Non-pigmented ciliary epithelial cell (primary cell): ENCODE measurements around the gene LIMD2.
"Not testable (repeated sequence)": the region's sequence is repeated elsewhere in the genome, so short reads cannot be mapped to it uniquely, and the experiment has no call there.

Experiments
- DNase-seq: peaks from one replicate; pipeline ENCODE4 v3.0.0-alpha.2; 2010; ENCODE audit warnings: low read depth

Gene LIMD2

DNA sequence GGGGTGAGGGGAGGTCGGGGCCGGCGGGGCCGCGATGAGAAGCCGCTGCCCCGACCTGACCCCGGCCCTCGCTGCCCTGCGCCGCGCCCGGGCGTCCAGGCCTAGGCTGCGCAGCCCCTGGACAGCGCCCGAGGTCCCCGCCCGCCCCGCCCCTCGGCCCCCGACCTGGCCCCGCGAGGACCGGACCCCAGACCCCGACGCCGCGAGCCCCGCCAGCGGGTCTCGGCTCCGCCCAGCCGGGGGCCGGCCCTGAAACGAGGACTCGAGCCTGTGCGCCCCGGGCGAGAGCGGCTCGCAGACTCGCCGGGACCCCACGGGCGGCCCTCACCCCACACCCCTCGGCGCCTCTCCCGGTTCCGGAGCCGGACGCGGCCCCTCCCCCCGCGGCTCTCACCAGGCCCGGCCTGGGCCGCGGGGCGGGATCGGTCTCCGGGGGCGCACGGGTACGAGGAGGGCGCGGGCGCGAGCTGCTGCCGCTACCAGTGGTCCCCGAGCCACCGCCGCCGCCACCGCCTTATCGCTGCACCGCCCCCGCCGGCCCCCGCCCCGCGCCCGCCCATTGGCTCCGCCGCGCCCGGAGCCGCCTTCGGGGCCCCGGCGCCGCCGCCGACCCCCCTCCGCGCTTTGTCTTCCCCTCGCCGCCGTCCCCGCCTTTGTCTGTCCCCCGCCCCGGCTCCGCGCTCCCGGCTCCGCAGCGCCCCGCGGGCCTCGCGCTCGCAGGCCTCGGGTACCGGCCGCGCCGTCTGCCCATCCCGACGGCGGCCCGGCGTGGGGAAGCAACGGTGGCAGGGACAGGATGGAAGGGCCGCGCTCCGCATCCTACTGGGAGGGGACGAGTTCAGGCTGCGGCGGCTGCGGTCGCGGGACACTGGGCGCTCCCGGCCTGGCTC lies at the start of gene LIMD2:
Gene LIMD2, minus strand, starts transcription at position 488 of the 890 bp plus-strand sequence. CDS start 827 bp downstream, outside the sequence.
- DNase-seq: no peak

DNA sequence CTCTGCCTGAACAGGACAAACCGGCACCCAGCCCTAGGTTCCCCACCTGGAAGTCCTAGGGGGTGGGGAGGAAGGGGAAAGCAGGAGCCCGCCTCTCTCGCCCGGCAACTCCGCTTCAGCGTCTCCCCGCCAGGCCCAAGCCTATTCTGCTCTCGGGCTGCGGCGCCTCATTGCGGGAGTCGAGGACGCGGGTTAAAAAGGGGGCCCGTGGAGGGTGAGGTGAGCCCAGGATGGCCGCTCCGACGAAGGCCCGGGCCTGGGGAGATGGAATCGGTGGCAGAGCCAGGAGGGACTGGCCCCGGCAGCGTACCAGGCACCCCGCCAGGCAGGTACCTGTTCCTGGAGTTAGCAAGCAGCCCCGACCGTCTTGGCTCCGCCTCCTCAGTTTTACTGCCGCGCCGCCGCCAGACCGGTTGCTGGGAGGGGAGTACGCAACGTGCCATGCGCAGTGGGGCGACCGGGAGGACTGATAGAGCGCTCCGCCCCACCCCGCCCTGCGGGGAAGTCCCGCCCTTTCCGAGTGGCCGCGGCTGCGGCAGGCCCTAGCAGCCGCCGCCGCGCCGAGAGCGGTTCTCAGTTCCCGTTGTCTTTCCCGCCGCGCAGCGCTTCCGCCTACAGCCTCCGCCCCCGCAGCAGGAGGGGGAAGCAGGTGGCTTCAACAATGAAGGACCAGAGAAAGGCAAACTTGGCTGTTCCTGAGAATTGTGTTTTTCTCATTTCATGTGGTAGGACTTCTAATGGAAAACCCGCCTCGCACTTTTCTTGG lies 41.7 kb upstream of the LIMD2 start, which contains the start of gene STRADA:
Gene STRADA, minus strand, starts transcription at position 392 of the 766 bp plus-strand sequence. CDS start 13,430 bp downstream, outside the sequence.
- peak; percentile 78 for DNase-seq

- DNase-seq: no peak
These were observed 41.1 kb upstream of the LIMD2 start for GRCh38 chr17:63741143-63741407.

DNA sequence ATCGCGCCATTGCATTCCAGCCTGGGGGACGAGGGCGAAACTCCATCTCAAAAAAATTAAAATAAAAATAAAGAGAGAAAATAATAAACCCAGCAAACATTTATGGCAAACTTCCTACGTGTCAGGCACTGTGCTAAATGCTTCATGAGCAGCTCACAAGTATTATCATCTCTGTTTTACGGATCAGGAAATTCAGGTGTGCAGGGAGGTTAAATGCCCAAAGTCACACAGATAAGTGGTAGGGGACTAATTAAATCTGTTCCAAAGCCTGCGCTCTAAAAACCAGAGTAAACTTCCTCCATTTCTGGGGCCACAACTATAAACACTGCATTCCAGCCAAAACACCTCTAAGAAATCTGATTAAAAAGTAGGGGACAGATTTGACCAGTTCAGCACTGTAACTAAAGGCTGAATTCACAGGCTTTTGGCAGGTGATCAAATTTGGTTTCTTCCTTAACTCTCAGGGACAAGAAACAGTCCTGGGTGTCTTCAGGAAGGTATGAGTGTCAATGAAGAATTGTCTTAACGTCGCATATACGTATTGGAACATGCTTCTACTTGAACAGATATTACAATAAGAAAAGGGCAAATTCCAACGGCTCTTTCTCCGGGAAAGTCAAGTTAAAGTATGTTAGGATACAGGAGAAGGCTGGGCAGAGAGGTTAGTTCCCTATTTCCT lies 40.7 kb upstream of the LIMD2 start:
- DNase-seq: no peak

- DNase-seq: no peak
These were observed 35.8 kb upstream of the LIMD2 start for GRCh38 chr17:63735691-63736090.

- no peak for DNase-seq
These were observed 22.5 kb upstream of the LIMD2 start for GRCh38 chr17:63722403-63722802.

GRCh38 chr17:63720194-63720593 lies 20.3 kb upstream of the LIMD2 start:
- not testable (repeated sequence) for DNase-seq

DNA sequence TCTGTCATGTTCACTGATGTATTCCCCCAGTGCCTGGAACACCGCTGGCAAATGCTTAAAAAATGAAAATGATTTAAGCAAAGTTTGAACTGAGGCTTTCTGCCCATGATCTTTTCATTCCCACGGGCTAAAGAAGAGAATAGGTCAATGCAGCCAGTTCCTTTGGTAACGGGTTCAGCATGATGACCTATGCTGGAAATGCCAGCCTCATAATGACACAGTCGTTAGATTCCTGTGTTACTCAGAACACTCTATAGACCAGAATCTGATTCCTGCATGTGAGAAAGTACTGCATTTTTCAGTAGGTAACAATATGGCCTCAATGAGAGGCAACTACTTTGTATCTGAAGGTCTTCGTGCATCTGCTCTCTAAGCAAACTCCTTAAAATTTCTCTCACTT lies 19.1 kb upstream of the LIMD2 start:
- DNase-seq: no peak

DNA sequence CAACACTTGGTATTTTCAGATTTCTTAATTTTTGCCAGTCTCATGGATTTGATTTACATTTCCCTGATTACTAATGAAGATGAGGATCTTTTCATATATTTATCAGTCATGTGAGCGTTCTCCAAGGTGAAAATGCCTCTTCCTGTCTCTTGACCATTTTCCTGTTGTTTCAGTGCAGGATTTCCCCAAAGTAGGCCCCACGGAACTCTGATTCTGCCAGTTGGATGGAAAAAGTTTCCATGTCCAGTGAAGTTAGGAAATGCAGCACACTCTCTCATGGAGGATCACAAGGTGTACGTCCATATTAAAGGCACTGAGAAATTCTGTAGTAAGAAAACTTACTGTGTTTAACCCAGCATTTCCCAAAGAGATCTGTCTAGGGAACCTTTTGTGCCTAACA lies 16.5 kb upstream of the LIMD2 start:
- DNase-seq: no peak

GRCh38 chr17:63714550-63715277 lies 14.8 kb upstream of the LIMD2 start:
- no peak for DNase-seq

- no peak for DNase-seq
These were observed 9.2 kb upstream of the LIMD2 start for GRCh38 chr17:63709110-63709509.

- DNase-seq: no peak
These were observed 7.2 kb upstream of the LIMD2 start for GRCh38 chr17:63707151-63707550.

DNA sequence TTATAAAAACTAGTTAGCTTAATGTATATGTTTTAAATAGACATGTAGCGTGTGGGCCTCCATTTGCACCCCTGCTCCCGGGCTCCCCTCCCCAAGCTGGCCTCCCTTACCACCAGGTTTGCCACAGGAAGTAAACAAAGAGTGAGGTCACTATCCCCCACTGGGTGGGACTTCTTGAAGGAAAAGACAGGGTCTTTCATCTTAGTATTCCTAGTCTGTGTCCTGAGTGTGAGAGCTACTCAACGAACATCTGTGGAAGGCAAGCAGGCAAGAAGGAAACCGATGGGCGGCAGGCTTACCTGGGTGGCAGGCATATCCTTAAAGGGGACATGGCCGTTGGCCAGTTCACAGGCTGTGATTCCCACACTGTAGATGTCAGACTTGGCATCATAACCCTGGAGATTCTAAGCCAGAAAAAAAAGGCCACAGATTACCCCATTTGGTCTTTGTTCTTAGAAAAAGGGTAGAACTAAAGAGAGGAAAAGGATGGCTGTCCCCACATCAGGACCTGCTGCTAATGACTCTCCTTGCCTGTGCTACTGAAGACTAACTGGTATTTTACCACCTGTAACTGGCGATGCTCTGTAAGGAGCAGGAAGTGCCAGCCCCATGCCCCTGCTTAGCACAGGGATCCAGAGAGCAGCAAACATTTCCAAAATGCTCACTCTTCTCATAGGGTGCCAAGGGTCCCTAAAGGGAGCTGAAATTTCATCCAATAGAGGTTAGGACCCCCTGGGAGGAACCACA lies 6.6 kb upstream of the LIMD2 start:
- no peak for DNase-seq

DNA sequence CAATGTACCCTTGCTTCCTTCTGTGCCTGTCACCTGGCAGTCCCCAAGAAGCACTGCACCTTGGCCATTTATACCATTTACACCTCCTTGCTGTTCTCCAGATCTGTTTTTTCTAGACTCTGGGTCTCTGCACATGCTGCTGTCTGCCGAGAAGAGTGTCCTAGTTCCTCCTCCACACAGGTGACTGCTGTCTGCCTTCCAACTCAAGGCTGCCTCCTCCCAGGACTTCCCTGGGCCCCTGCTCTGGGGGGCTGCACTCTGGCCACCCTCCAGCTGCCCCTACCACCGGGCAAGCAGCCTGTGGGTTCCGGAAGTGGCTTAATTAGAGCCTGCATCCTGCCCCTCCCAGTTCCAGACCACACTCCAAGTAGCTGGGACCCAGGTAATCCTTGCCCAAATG lies 5.7 kb upstream of the LIMD2 start:
- no peak for DNase-seq

GRCh38 chr17:63704836-63705235 lies 4.9 kb upstream of the LIMD2 start:
- no peak for DNase-seq

DNA sequence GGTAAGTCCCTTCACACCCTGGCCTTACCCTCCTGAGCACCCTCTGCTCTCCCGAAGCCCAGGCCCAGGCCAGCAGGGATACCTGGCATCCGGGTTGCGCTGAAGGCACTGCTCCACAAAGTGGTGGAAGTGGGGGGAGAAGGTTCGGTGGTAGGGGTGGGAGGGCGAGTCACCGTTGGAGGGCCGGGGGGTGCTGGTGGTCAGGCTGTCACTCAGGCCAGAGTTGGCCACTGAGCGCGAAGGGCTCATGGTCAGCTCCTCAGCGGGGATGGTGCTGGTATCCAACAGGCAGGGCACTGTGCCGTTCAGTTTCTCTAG lies 4.3 kb upstream of the LIMD2 start:
- DNase-seq: no peak

GRCh38 chr17:63703556-63704258 lies 3.8 kb upstream of the LIMD2 start:
- no peak for DNase-seq

- DNase-seq: no peak
These were observed 3.1 kb upstream of the LIMD2 start for GRCh38 chr17:63703029-63703428.

DNA sequence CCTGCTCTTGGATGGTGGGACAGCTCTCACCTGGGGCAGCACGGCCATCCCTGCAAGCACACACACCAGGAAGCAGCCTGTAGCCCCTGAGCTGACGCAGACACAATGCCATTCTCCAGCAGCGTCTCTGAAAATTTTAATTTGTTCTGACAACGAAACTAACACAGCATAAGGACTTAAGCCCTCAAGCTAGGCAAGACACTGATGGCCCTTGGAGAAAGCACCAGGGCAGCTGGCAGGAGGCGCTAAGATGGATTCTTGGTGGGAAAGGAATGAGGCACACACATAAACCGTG lies 2.7 kb upstream of the LIMD2 start:
- no peak for DNase-seq

DNA sequence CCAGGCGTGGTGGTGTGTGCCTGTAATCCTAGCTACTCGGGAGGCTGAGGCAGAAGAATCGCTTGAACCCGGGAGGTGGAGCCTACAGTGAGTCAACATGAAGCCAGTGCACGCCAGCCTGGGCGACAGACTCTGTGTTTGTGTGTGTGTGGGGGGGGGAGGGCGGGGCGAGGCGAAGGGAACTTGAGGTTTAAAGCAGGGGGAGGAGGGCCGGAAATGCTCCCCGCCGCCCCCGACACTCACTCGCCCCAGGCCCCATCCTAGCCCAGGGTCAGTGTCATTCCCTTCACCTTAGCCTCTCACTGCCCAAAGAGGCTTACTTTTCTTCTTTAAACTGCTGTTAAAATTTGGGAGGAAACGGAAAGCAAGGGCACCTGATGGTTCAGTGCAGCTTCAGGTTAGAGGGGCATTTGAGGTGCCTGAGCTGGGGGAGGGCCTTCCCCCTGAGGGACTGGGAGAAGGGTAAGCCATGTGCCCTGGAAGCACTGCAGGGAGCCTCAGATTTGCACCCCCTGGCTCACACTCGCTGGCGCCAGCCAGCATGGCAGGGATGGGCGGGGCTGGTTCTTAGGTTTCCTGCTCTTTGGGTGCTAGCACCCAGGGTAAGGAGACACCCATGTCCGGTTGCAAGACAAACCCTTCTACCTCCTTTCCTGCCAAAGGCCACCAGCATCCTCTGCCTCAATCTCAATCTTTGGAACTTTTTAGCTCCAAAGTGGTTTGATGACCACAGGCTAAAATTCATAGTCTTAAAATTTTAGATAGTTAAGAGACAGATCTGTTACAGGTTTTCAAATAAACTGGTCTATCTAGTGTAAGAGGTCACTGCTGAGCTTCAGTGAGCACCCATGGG lies 2.2 kb upstream of the LIMD2 start:
- DNase-seq: no peak
